HepG2 (cell line): Measurements from ENCODE around the gene TPRN. TPM values are rescaled to one million over a fixed set of nuclear protein-coding genes. Genes with fewer than 3 reads are reported as not detected.

Source experiments
- CCDC6 ChIP-seq: sonication (generic); formaldehyde crosslinking; IDR thresholded peaks from 2 replicates; pipeline ENCODE4 v1.8.1; 2022; ENCODE audit warnings: mild to moderate bottlenecking, missing genetic modification reagents, moderate library complexity
- CHCHD3 ChIP-seq: sonication (generic); formaldehyde crosslinking; IDR thresholded peaks from 2 replicates; pipeline ENCODE4 v1.8.0; 2022; ENCODE audit warnings: mild to moderate bottlenecking, missing genetic modification reagents, moderate library complexity
- CREM ChIP-seq, 2 experiments: sonication (generic) in 1 of 2; formaldehyde crosslinking in 1 of 2; IDR thresholded peaks; 2 replicates each; pipeline versions ENCODE4 v1.4.0 to v1.6.1; 2016 to 2020; ENCODE audit warnings: antibody characterized with exemption in 1 of 2, mild to moderate bottlenecking in 1 of 2, missing genetic modification reagents in 1 of 2
- GFI1 ChIP-seq: sonication (generic); formaldehyde crosslinking; IDR thresholded peaks from 2 replicates; pipeline ENCODE4 v1.5.0; 2020; ENCODE audit warnings: missing genetic modification reagents, mild to moderate bottlenecking, borderline replicate concordance
- HNF4G ChIP-seq, 2 experiments: sonication (generic) in 1 of 2; formaldehyde crosslinking in 1 of 2; IDR thresholded peaks; 2 replicates each; pipeline versions ENCODE4 v1.4.0 to v1.6.1; 2011 to 2020; ENCODE audit warnings: borderline replicate concordance in 2 of 2, low read depth in 2 of 2, mild to moderate bottlenecking in 2 of 2, low read length in 1 of 2, missing genetic modification reagents in 1 of 2, moderate library complexity in 1 of 2
- ISX ChIP-seq: sonication (generic); formaldehyde crosslinking; conservative IDR thresholded peaks from 2 replicates; pipeline ENCODE4 v1.5.0; 2020; ENCODE audit warnings: missing genetic modification reagents
- MXD3 ChIP-seq: IDR thresholded peaks from 2 replicates; pipeline ENCODE4 v1.6.1; 2016; ENCODE audit warnings: mild to moderate bottlenecking, missing biosample characterization, missing genetic modification reagents
- TERF1 ChIP-seq: sonication (generic); formaldehyde crosslinking; IDR thresholded peaks from 2 replicates; pipeline ENCODE4 v1.8.0; 2022; ENCODE audit warnings: mild to moderate bottlenecking, missing genetic modification reagents, moderate library complexity
- WIZ ChIP-seq: sonication (generic); formaldehyde crosslinking; IDR thresholded peaks from 2 replicates; pipeline ENCODE4 v1.5.1; 2020; ENCODE audit warnings: mild to moderate bottlenecking, missing genetic modification reagents
- ZKSCAN8 ChIP-seq: IDR thresholded peaks from 2 replicates; pipeline ENCODE4 v1.6.1; 2016; ENCODE audit warnings: borderline replicate concordance, missing genetic modification reagents, missing compliant biosample characterization
- ZNF235 ChIP-seq: sonication (generic); formaldehyde crosslinking; IDR thresholded peaks from 2 replicates; pipeline ENCODE4 v1.8.1; 2023; ENCODE audit warnings: mild to moderate bottlenecking, missing genetic modification reagents, borderline replicate concordance
- ZNF296 ChIP-seq: sonication (generic); formaldehyde crosslinking; conservative IDR thresholded peaks from 2 replicates; pipeline ENCODE4 v1.5.0; 2020; ENCODE audit warnings: mild to moderate bottlenecking, missing genetic modification reagents
- ZNF337 ChIP-seq: sonication (generic); formaldehyde crosslinking; IDR thresholded peaks from 2 replicates; pipeline ENCODE4 v1.5.1; 2020; ENCODE audit warnings: missing genetic modification reagents, low read depth, mild to moderate bottlenecking, borderline replicate concordance
- ZNF780A ChIP-seq: sonication (generic); formaldehyde crosslinking; IDR thresholded peaks from 2 replicates; pipeline ENCODE4 v1.8.0; 2022; ENCODE audit warnings: mild to moderate bottlenecking, missing genetic modification reagents, moderate library complexity
- ZSCAN29 ChIP-seq: sonication (generic); formaldehyde crosslinking; conservative IDR thresholded peaks from 2 replicates; pipeline ENCODE4 v1.4.0; 2020; ENCODE audit warnings: mild to moderate bottlenecking, missing genetic modification reagents
- polyA plus RNA-seq, 8 experiments: library from polyadenylated mRNA; depleted of rRNA in 3 of 8; stranded (reverse) in 7 of 8; unstranded in 1 of 8; fragments of >200 nt; fragmentation: Illumina TruSeq in 4 of 8; extraction: Trizol in 4 of 8; gene quantifications; 2 replicates each; pipeline versions ENCODE4 v1.2.1 to v1.2.3, GENCODE V29; 2011 to 2016; ENCODE audit warnings: low read depth in 4 of 8, missing spikeins in 1 of 8, mixed read lengths in 1 of 8; ENCODE audit not compliant: insufficient read depth in 1 of 8
- total RNA-seq, 5 experiments: library from RNA; depleted of rRNA; stranded (reverse); fragments of >200 nt; fragmentation: Illumina TruSeq; extraction: Trizol; gene quantifications; 2 replicates each; pipeline ENCODE4 v1.2.3, GENCODE V29; 2016; ENCODE audit warnings: low read depth in 1 of 5
- TF ChIP-seq, protein P1 (sequence below): sonication (generic); formaldehyde crosslinking; IDR thresholded peaks from 2 replicates; pipeline ENCODE4 v1.5.1; 2020; ENCODE audit warnings: missing genetic modification reagents, mild to moderate bottlenecking, borderline replicate concordance
- TF ChIP-seq, protein P2 (sequence below): sonication (generic); formaldehyde crosslinking; IDR thresholded peaks from 2 replicates; pipeline ENCODE4 v1.8.0; 2022; ENCODE audit warnings: missing genetic modification reagents, mild to moderate bottlenecking, moderate library complexity, borderline replicate concordance
- TF ChIP-seq, protein P3 (sequence below): IDR thresholded peaks from 2 replicates; pipeline ENCODE4 v1.6.1; 2012; ENCODE audit warnings: low read length, improper control_type of control experiment

The TPRN gene
- total and polyA plus RNA-seq, 2 of the 13 experiments (the other 11 are each of a cell fraction or from before 2014, with no cell fraction given), result 10.1 to 19.2 TPM

DNA sequence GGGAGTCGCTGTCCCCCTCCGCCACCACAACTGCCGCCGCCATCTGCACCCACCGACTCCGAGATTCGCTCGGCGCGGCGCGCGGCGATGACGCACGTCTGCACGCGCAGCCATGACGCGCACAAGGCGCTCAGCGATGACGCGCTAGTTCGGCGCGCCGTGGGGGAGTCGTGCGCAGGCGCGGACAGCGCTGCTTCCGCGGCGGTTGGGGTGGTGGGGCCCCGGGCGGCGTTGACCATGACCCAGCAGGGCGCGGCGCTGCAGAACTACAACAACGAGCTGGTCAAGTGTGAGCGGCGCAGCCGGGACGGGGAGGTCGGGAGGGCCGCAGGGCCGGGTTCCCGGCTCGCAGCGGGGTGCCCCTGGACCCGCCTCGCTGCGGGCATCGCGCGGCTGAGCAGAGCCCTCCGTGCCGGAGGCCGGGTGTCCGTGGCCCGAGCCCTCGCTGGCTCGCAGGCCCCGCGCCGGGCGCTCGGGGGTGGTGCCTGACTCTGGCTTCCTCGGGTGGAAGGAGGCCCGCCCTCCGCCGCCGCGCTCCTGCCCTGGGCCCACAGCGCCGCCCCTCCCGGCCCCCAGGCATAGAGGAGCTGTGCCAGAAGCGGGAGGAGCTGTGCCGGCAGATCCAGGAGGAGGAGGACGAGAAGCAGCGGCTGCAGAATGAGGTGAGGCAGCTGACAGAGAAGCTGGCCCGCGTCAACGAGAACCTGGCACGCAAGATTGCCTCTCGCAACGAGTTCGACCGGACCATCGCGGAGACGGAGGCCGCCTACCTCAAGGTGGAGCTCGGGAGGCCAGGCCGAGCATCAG, 11.8 kb downstream of the TPRN start, which contains the start of the genes ANAPC2 and SSNA1 (continued):
- no peak for TF ChIP-seq ZNF235 (CRISPR knock-in tag)
- TF ChIP-seq MXD3 (CRISPR knock-in tag), result peak; percentile 85
- TF ChIP-seq GFI1, result no peak; the same call in 1 of the 2 replicates
- peak; percentile 82; the same call in 1 of the 2 replicates for TF ChIP-seq WIZ
- TF ChIP-seq, protein P1, sequence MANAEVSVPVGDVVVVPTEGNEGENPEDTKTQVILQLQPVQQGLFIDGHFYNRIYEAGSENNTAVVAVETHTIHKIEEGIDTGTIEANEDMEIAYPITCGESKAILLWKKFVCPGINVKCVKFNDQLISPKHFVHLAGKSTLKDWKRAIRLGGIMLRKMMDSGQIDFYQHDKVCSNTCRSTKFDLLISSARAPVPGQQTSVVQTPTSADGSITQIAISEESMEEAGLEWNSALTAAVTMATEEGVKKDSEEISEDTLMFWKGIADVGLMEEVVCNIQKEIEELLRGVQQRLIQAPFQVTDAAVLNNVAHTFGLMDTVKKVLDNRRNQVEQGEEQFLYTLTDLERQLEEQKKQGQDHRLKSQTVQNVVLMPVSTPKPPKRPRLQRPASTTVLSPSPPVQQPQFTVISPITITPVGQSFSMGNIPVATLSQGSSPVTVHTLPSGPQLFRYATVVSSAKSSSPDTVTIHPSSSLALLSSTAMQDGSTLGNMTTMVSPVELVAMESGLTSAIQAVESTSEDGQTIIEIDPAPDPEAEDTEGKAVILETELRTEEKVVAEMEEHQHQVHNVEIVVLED, result peak; percentile 95
- no peak for TF ChIP-seq ISX (CRISPR knock-in tag)
- TF ChIP-seq, protein P2, sequence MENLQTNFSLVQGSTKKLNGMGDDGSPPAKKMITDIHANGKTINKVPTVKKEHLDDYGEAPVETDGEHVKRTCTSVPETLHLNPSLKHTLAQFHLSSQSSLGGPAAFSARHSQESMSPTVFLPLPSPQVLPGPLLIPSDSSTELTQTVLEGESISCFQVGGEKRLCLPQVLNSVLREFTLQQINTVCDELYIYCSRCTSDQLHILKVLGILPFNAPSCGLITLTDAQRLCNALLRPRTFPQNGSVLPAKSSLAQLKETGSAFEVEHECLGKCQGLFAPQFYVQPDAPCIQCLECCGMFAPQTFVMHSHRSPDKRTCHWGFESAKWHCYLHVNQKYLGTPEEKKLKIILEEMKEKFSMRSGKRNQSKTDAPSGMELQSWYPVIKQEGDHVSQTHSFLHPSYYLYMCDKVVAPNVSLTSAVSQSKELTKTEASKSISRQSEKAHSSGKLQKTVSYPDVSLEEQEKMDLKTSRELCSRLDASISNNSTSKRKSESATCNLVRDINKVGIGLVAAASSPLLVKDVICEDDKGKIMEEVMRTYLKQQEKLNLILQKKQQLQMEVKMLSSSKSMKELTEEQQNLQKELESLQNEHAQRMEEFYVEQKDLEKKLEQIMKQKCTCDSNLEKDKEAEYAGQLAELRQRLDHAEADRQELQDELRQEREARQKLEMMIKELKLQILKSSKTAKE (CRISPR knock-in tag), result peak; percentile 79
- no peak for TF ChIP-seq ZNF296 (CRISPR knock-in tag)
- TF ChIP-seq ZNF337 (CRISPR knock-in tag), result no peak
- TF ChIP-seq HNF4G (IDR thresholded peaks at IDR 0.05; ENCODE audit: borderline replicate concordance, low read depth, low read length), result peak; percentile 56; the same call in 1 of the 2 replicates
- TF ChIP-seq HNF4G (CRISPR knock-in tag; IDR thresholded peaks at IDR 0.05; ENCODE audit: borderline replicate concordance, low read depth), result no peak
- no peak for TF ChIP-seq ZSCAN29 (CRISPR knock-in tag)
- peak; percentile 89; the same call in 1 of the 2 replicates for TF ChIP-seq CCDC6 (CRISPR knock-in tag)
- no peak for TF ChIP-seq CHCHD3
- TF ChIP-seq, protein P3, sequence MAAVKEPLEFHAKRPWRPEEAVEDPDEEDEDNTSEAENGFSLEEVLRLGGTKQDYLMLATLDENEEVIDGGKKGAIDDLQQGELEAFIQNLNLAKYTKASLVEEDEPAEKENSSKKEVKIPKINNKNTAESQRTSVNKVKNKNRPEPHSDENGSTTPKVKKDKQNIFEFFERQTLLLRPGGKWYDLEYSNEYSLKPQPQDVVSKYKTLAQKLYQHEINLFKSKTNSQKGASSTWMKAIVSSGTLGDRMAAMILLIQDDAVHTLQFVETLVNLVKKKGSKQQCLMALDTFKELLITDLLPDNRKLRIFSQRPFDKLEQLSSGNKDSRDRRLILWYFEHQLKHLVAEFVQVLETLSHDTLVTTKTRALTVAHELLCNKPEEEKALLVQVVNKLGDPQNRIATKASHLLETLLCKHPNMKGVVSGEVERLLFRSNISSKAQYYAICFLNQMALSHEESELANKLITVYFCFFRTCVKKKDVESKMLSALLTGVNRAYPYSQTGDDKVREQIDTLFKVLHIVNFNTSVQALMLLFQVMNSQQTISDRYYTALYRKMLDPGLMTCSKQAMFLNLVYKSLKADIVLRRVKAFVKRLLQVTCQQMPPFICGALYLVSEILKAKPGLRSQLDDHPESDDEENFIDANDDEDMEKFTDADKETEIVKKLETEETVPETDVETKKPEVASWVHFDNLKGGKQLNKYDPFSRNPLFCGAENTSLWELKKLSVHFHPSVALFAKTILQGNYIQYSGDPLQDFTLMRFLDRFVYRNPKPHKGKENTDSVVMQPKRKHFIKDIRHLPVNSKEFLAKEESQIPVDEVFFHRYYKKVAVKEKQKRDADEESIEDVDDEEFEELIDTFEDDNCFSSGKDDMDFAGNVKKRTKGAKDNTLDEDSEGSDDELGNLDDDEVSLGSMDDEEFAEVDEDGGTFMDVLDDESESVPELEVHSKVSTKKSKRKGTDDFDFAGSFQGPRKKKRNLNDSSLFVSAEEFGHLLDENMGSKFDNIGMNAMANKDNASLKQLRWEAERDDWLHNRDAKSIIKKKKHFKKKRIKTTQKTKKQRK, result no peak
- no peak for TF ChIP-seq TERF1 (CRISPR knock-in tag)
- no peak; the same call in 1 of the 2 replicates for TF ChIP-seq ZKSCAN8
- peak; percentile 98 for TF ChIP-seq CREM (IDR thresholded peaks at IDR 0.05)
- peak; percentile 100 for TF ChIP-seq CREM (CRISPR knock-in tag; IDR thresholded peaks at IDR 0.05)
- TF ChIP-seq ZNF780A, result 0 out of 2 replicates have a peak, but pooled peaks have one; percentile 39
